NCI-H82 treated with DMSO at 0.1 percent for 48 hours (cell line): Measurements from ENCODE around the gene SPNS1.
"Not testable (repeated sequence)": the region's sequence is repeated elsewhere in the genome, so short reads cannot be mapped to it uniquely, and the experiment has no call there.

ENCODE experiments used
- DNase-seq: peaks from one replicate; lab custom pipeline; 2025; ENCODE audit not compliant: unreplicated experiment; lab: John Stamatoyannopoulos, UW

Gene SPNS1

GRCh38 chr16:28987170-28987853 lies 12.7 kb downstream of the SPNS1 start:
- no peak for DNase-seq

- DNase-seq = no peak
These were observed 14.8 kb downstream of the SPNS1 start for GRCh38 chr16:28989363-28989762.

GRCh38 chr16:28990375-28991040 lies 15.9 kb downstream of the SPNS1 start:
- DNase-seq = no peak

GRCh38 chr16:28991687-28992086 lies 17.1 kb downstream of the SPNS1 start:
- no peak for DNase-seq

GRCh38 chr16:28992496-28992895 lies 17.9 kb downstream of the SPNS1 start:
- DNase-seq = no peak

GRCh38 chr16:28998837-28999236 lies 24.3 kb downstream of the SPNS1 start:
- no peak for DNase-seq

GRCh38 chr16:28999577-28999976 lies 25.0 kb downstream of the SPNS1 start:
- DNase-seq = no peak

GRCh38 chr16:29000019-29000418 lies 25.4 kb downstream of the SPNS1 start:
- no peak for DNase-seq

GRCh38 chr16:29004496-29005139 lies 30.0 kb downstream of the SPNS1 start:
- not testable (repeated sequence) for DNase-seq

GRCh38 chr16:29007730-29008593 lies 33.4 kb downstream of the SPNS1 start:
- no peak for DNase-seq

GRCh38 chr16:29009050-29009837 lies 34.7 kb downstream of the SPNS1 start:
- no peak for DNase-seq

GRCh38 chr16:29009838-29010166 lies 35.2 kb downstream of the SPNS1 start:
- DNase-seq = no peak

GRCh38 chr16:29011112-29011511 lies 36.5 kb downstream of the SPNS1 start:
- no peak for DNase-seq

- no peak for DNase-seq
These were observed 37.3 kb downstream of the SPNS1 start for GRCh38 chr16:29011851-29012250.

GRCh38 chr16:29012913-29013553 lies 38.5 kb downstream of the SPNS1 start:
- DNase-seq = no peak

- no peak for DNase-seq
These were observed 40.0 kb downstream of the SPNS1 start for GRCh38 chr16:29014561-29015069.

GRCh38 chr16:29022196-29022595 lies 47.6 kb downstream of the SPNS1 start:
- DNase-seq = no peak

- DNase-seq = no peak
These were observed 49.0 kb downstream of the SPNS1 start for GRCh38 chr16:29023279-29024277.

GRCh38 chr16:29024278-29024677 lies 49.7 kb downstream of the SPNS1 start:
- DNase-seq = no peak
